Retinal pigment epithelial cell (primary cell): Measurements from ENCODE around the gene SIGLEC11.
"Not testable (repeated sequence)": the region's sequence is repeated elsewhere in the genome, so short reads cannot be mapped to it uniquely, and the experiment has no call there.

Experiments used
- DNase-seq: peaks from one replicate; pipeline ENCODE4 v3.0.0-alpha.2; 2010; ENCODE audit warnings: low read depth
- H3K4me3 ChIP-seq: 2 replicates; pipeline ENCODE4 v1.5.1; 2011; ENCODE audit warnings: mild to moderate bottlenecking, low read length, control low read depth, moderate library complexity
- CTCF ChIP-seq: conservative IDR thresholded peaks from 2 replicates; pipeline ENCODE4 v1.5.1; 2011; ENCODE audit warnings: low read depth, low read length, control low read depth, inconsistent platforms

The SIGLEC11 gene, protein sequence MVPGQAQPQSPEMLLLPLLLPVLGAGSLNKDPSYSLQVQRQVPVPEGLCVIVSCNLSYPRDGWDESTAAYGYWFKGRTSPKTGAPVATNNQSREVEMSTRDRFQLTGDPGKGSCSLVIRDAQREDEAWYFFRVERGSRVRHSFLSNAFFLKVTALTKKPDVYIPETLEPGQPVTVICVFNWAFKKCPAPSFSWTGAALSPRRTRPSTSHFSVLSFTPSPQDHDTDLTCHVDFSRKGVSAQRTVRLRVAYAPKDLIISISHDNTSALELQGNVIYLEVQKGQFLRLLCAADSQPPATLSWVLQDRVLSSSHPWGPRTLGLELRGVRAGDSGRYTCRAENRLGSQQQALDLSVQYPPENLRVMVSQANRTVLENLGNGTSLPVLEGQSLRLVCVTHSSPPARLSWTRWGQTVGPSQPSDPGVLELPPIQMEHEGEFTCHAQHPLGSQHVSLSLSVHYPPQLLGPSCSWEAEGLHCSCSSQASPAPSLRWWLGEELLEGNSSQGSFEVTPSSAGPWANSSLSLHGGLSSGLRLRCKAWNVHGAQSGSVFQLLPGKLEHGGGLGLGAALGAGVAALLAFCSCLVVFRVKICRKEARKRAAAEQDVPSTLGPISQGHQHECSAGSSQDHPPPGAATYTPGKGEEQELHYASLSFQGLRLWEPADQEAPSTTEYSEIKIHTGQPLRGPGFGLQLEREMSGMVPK

GRCh38 chr19:49960980-49961379, at the start of gene SIGLEC11:
Gene SIGLEC11 (minus strand): TSS chr19:49961172. CDS start chr19:49961081, 91 bp downstream.
- not testable (repeated sequence) for DNase-seq, H3K4me3 ChIP-seq

GRCh38 chr19:50008532-50008931, 47.6 kb upstream of the SIGLEC11 start:
- peak; percentile 35 for TF ChIP-seq CTCF
- H3K4me3 ChIP-seq: no peak overlapping the region
- DNase-seq: no peak

DNA sequence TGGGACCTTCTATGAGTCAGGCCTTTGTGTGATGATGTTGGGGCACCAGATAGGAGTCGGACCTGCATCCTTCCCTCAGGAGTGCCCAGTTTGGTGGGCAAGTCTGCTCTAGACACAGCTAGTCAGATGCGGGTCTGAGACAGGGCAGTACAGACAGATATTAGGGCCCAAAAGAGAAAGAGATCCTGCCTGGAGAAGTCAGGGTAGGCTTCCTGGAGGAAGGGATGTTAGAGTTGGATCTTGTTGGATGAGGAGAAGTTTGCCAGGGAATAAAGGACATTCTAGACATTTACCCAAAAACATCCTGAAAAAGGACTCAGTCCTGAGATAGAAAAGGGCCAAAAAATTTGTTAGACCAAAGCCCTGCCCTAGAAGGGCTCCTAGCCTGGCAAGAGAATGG, 47.0 kb upstream of the SIGLEC11 start:
- H3K4me3 ChIP-seq: no peak overlapping the region
- no peak for TF ChIP-seq CTCF
- DNase-seq: no peak

- no peak for TF ChIP-seq CTCF
- no peak for DNase-seq
- no peak overlapping the region for H3K4me3 ChIP-seq
These were observed 46.2 kb upstream of the SIGLEC11 start for GRCh38 chr19:50007170-50007569.

GRCh38 chr19:50005428-50005827, 44.5 kb upstream of the SIGLEC11 start:
- no peak for TF ChIP-seq CTCF
- H3K4me3 ChIP-seq: no peak overlapping the region
- no peak for DNase-seq

DNA sequence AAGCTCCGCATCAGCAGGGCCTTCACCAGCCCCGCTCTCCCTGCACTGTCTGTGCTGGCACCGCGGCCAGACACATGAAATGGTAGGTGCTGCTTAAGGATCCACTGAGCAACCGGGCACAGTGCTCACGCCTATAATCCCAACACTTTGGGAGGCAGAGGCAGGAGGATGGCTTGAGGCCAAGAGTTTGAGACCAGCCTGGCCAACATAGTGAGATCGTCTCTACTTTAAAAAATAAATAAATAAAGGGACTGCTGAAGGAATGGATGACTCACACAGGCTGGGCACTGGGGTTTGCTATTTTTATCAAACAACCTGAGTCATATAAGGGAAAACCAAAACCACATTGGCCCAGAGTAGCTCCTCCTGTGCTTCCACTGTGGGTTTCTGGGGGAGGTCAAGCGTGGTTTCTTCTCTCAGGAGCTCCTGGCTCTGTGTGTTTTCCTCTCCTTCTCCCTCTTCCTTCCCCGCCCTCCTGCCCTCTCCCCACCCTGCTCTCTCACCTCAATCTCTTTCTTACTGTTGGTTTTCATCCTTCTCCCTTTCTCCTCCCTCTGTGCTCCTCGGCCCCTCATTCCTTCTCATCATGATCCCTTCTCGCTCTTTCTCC, 42.9 kb upstream of the SIGLEC11 start:
- H3K4me3 ChIP-seq: no peak overlapping the region
- TF ChIP-seq CTCF: no peak
- DNase-seq: peak; percentile 79

GRCh38 chr19:50003254-50003788, 42.3 kb upstream of the SIGLEC11 start:
- TF ChIP-seq CTCF: no peak
- no peak for DNase-seq
- H3K4me3 ChIP-seq: no peak overlapping the region
